GM10266 (cell line): ENCODE data around the gene CERS3.

Experiments
- DNase-seq: peaks from one replicate; pipeline ENCODE4 v3.0.0; 2012; ENCODE audit errors: extremely low spot score
- TF ChIP-seq, protein P1 (sequence below): IDR thresholded peaks from 2 replicates; pipeline ENCODE4 v1.5.1; 2012; ENCODE audit warnings: mild to moderate bottlenecking, low read depth; ENCODE audit not compliant: control insufficient read depth, insufficient read depth; ENCODE audit errors: missing control alignments

CERS3 gene

DNA sequence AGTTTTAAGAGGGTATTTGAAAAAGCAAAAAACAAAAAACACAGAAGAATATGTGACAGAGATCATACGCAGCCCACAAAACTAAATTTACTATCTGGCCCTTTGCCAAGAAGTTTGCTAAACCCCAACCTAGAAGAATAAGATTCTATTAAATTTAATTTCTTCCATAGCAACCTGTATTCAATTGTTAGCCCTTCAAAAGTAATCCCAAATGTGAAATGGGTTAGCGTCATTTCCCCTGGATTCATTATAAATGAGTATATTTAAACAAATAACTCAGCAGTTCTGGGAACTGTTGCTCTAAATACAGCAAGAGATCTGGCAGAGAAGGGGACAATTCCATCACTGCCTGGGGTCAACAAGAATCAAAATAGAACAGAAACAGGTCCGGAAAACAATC, 56.8 kb downstream of the CERS3 start:
- TF ChIP-seq, protein P1, sequence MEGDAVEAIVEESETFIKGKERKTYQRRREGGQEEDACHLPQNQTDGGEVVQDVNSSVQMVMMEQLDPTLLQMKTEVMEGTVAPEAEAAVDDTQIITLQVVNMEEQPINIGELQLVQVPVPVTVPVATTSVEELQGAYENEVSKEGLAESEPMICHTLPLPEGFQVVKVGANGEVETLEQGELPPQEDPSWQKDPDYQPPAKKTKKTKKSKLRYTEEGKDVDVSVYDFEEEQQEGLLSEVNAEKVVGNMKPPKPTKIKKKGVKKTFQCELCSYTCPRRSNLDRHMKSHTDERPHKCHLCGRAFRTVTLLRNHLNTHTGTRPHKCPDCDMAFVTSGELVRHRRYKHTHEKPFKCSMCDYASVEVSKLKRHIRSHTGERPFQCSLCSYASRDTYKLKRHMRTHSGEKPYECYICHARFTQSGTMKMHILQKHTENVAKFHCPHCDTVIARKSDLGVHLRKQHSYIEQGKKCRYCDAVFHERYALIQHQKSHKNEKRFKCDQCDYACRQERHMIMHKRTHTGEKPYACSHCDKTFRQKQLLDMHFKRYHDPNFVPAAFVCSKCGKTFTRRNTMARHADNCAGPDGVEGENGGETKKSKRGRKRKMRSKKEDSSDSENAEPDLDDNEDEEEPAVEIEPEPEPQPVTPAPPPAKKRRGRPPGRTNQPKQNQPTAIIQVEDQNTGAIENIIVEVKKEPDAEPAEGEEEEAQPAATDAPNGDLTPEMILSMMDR = no peak
- DNase-seq = no peak

DNA sequence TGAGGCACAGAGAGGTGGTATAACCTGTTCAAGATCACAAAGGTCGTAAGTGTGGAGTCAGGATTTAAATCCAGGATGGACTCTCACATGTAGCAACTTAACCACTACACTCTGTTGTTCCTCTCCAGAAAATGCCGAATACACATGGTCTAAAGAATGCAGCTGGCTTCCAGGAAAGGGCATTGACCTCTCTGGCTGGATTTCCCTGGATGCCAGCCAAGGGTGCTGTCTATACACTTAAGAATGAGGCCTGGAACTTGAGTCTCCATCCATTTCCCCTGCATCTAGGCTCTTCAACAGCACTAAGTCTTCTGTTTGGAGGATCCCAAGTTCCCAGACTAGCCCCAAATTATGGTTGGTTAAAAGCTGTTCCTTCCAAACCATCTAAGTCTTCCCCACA, 60.5 kb downstream of the CERS3 start:
- DNase-seq = no peak

DNA sequence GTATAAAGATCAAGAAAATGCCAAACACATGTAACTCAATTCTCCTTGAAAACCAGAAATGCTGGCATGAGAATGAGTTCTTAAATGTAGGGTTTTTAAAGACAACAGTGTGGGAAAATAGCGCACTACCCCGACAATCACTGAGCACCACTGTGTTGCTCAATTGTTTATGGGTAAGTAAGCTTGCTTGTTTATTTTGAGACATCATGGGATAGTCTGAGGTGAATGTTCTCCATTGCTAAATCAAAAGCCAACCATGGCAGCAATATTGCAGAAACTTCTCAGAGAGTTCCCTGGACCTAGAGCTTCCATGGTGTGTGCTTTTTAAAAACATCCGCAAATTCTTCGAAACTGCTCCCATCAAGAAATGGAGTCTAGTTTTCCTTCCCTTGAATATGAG, 62.7 kb downstream of the CERS3 start:
- DNase-seq = no peak
- TF ChIP-seq, protein P1 = no peak

More for the DNA sequence above, 60.5 kb downstream of the CERS3 start:
- TF ChIP-seq, protein P1 = no peak

DNA sequence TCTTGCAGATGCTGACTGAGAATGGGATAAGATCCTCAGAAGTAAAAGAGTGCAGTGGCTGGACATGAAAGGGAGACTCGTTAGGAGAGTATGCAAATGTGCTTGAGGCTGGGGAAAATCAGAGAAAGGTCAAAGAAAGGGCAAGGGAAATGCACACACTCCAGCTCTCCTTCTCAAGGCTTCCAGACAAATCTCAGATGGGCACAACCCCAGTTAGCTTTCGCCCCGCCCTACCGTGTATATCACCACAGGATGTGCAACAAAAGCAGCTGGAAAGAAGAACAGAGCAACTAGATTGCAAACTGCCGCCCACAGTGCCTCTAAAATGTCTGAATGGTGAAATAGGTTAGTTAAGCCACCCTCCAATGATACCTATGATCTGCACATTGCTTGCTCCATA, 63.9 kb downstream of the CERS3 start:
- TF ChIP-seq, protein P1 = no peak
- no peak for DNase-seq

DNA sequence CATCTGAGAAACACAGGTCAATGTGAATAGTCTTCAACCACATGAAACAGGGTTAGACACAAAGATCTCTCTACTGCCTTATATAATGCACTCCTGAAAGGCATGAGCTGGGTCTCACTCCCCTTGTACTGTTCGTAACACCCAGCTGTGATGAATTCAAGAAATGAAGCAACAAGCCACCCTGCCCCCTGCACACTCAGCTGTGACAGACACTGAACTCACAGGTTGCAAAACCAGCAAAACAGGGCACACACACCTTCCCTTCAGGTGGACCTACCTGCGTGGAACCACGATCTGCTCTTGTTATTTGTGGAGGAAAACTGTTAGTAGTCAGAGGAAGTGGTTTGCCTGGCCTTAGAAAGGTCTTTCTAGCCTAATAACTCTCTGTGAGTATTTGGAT, 64.5 kb downstream of the CERS3 start:
- DNase-seq = no peak
- TF ChIP-seq, protein P1 = no peak

DNA sequence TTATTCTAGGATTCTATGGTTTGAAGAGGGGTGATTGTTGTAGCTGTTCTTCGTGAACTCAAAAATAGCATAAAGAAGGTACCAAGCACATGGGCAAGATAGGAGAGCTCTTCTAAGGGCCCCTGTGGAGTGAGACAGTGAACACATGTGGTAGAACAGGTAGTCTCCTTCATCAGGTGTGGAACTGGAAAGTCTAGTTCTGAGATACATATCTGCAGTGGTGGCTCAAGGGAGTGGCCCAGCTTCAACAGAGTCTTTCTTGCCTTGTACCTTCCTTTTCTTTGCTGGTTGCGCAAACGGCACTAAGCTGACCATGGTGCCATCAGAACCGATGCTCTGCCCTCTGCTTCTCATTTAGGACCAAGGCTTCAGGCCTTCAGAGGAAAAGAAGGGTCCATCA, 65.2 kb downstream of the CERS3 start:
- DNase-seq = no peak
- TF ChIP-seq, protein P1 = no peak

DNA sequence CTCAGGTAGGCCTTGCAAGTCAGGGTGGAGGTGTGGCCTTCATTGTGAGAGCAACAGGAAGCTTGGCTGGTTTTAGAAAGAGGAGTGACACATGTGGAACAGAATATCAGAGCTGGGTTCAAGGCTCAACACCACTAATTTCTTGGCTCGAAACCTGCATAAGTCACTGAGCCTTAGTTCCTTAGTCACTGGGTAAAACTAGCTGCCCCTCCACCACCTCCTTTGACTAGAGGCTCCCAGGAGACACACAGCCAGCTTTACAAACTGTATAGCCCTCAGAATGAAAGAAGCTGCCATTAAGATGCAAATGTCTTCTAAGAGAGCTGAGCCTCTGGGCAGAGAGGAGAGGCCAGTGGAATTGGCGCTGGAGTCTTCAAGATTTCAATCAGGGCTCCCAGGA, 67.7 kb downstream of the CERS3 start:
- DNase-seq = no peak
- TF ChIP-seq, protein P1 = no peak
